HG03432 (cell line): ENCODE results near the gene ZMIZ1.
A peak's percentile ranks its signal among the peaks of the same experiment; 100 is the strongest.

Experiments
- ATAC-seq: cut with Tn5 transposase; IDR thresholded peaks from one replicate; pipeline ENCODE4 v1.9.1; 2021; ENCODE audit warnings: mild to moderate bottlenecking, moderate library complexity; ENCODE audit not compliant: unreplicated experiment

Gene ZMIZ1

GRCh38 chr10:79238606-79239005 is 169.8 kb downstream of the ZMIZ1 start:
- ATAC-seq = no peak

GRCh38 chr10:79239275-79239779 is 170.6 kb downstream of the ZMIZ1 start:
- ATAC-seq = no peak

- no peak for ATAC-seq
Measured at GRCh38 chr10:79239924-79240581, 171.3 kb downstream of the ZMIZ1 start.

- no peak for ATAC-seq
Measured at GRCh38 chr10:79241629-79241989, 172.8 kb downstream of the ZMIZ1 start.

GRCh38 chr10:79241990-79242619 is 173.3 kb downstream of the ZMIZ1 start:
- peak; percentile 44 for ATAC-seq

- ATAC-seq = peak; percentile 24
Measured at GRCh38 chr10:79242620-79243152, 173.9 kb downstream of the ZMIZ1 start.

DNA sequence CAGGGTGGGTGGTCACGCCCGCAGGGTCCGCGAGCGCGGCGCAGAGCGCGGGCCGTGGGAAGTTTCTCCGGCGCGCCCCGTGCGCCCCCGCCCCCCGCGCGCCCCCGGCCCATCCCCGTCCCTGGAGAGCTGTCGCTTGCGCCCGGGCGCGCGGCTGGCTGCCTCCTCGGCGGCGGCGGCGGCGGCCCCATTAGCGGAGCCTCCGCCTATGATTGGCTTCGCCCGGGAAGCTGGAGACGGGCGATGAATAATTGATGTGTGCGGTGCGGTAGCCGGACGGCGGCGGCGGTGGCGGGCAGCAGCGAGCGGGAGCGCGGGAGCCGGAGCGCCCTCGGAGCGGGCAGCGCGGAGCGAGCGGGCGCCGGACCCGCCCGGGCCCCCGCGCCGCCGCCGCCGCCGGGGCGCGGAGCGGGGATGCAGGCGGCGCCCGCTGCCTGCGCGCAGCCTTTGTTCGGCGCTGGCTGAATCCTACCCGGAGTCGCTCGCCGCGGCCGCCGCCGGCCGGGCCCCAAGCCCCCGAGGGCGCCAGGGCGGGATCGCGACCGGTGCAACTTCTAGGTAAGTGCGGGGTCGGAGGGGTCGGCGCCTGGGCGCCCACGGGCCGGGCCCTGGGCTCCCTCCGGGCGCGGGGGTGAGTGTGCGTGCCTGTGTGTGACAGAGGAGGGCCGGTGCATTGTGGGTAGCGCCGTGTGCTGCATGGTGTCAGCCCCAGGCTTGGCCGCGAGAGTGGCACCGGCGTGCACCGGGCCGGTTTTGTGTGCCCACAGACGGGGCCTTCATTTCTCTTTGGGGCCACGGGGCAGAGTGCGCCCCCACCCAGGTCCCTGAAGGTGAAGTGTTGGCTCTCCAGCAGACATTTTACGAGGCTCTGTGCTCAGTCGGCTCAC is 174.7 kb downstream of the ZMIZ1 start:
- peak; percentile 49 for ATAC-seq

DNA sequence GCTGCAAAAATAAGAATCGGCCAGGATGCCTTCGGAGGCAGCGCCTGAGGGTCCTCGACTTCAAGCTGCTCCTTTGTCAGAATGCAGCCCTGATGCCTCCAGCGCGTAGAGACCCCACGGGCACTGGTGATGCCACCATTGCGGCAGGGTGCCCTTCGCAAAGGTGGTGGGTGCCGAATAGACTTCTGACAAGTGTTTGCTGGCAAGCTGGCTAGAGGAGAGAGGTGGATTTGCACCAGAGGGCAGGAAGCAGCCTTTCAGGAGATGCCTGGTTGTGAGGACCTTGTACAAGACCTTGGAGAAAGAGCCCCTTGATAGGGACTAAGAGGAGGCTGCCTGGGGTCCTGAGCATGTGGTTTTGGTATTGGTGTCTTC is 175.3 kb downstream of the ZMIZ1 start:
- no peak for ATAC-seq

DNA sequence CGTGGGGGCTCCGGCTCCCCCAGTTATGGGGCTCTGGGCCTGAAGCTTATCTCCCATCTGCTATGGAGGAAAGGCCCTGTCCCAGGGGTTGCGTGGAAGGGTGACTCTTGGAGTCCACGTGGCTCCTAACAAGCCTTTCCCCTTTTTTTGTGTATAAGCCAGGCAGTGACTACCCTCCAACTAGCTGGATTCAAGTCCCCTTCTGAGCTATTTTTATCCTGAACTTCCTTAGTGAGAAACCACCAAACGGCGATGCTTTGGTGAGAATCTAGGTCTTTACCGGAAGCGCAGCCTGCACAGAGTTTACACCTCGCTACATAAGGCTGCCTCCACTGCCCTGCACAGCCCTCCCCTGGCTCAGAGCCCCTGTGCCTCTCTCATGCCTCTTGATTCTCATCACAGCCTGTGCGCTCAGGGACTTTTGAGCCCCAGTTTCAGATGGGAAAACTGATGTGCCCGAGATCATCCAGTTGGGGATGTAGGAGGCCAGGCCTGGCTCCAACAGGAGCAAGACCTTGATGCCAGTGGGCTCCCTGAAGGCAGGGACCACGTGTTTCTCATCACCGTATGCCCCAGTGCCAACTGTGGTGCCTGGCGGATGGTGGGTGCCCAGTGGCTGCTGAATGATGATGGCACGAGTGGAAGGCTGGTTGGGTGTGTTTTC is 176.2 kb downstream of the ZMIZ1 start:
- ATAC-seq = peak; percentile 29

GRCh38 chr10:79245539-79246208 is 176.9 kb downstream of the ZMIZ1 start:
- ATAC-seq = no peak

DNA sequence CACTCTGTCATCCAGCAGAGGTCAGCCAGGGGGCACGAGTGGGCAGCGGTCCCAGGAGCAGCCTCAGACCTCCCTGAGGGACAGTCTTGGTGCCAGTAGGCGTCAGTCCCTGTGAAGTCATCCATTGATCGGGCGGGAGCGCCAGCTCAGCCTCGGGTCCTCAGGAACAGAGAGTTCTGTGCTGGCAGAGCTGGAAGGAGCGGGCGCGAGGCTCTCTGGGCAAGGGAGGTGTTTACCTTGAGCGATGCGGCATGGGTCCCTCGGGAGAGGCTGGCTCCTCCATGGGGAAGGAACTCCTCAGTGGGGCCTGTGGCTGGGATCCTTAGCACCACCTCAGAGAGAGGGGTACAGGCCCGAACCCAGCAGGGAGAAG is 177.4 kb downstream of the ZMIZ1 start:
- no peak for ATAC-seq

GRCh38 chr10:79246606-79247275 is 178.0 kb downstream of the ZMIZ1 start:
- no peak for ATAC-seq

- ATAC-seq = no peak
Measured at GRCh38 chr10:79247373-79248137, 178.8 kb downstream of the ZMIZ1 start.

DNA sequence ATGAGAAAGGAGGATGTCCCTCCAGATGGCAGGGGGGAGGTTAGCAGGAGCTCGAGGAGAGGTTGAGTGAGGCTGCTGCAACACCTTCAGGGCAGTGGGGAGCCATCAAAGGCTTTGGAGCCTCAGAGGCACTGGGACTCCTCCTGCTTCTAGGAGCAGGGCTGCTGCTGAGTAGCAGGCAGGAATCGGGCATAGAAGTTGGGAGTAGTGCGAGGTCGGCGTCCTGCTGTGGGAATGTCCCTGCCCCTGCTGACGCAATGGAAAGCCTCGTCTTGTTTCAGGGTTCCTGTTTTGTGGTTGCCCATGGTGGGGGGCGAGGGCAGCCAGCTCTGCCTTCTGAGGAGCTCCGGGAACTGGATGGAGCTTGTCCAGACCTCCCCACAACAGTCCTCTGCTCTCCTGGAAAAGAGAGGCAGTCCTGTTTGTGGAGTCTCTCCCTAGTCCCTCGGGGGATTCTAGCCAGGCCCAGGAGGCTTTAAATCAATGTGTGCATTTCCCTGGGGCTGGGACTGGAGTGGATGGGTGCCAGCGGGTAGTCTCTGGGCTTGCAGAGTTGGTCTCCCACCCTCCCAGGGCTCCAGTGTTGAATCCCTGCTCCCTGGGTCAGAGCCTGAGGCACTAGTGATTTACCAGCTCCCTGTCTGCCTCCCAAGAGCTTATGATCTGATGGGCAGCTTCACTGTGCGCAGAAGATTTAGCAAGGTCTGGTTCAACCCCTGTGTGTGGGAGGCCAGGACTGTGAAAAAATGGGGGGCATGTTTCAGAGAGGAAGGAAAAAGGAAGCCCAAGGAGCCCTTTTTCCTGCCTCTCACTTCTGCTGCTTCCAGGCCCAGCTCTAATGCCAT is 179.8 kb downstream of the ZMIZ1 start:
- no peak for ATAC-seq

- ATAC-seq = peak; percentile 69
Measured at GRCh38 chr10:79249186-79250121, 180.7 kb downstream of the ZMIZ1 start.

DNA sequence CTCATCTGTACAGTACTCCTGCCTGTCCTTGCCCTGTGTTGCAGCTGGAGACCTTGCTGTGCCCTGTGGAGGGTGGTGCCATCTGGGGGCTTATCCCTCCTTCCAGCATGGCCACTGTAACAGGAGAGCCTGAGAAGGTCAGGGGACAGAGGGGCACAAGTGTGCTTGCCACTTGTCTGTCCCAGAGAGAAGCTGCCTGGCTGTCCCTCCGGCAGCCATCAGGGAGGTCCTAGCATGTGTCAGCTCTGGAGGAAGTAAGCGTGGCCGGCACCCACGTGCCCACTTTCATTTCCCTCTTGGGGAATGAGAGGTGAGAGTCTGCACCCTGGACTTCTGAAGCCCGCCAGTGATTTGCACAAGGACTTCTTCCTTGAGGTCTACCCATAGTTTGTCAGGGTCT is 181.5 kb downstream of the ZMIZ1 start:
- peak; percentile 22 for ATAC-seq

- ATAC-seq = no peak
Measured at GRCh38 chr10:79252450-79252849, 183.7 kb downstream of the ZMIZ1 start.
